Mucosa of stomach (tissue), 1 donor: Measurements from ENCODE around the gene SCN11A.

Experiments
- H3K27me3 ChIP-seq: one replicate; pipeline ENCODE4 v1.7.0; 2013; ENCODE audit warnings: mild to moderate bottlenecking, low read length; ENCODE audit not compliant: control insufficient read depth, insufficient read depth
- H3K36me3 ChIP-seq: one replicate; pipeline ENCODE4 v1.7.0; 2013; ENCODE audit warnings: low read length; ENCODE audit not compliant: control insufficient read depth, insufficient read depth
- H3K4me1 ChIP-seq: one replicate; pipeline ENCODE4 v1.7.0; 2013; ENCODE audit warnings: mild to moderate bottlenecking, low read length; ENCODE audit not compliant: control insufficient read depth, insufficient read depth
- H3K4me3 ChIP-seq: one replicate; pipeline ENCODE4 v1.7.0; 2013; ENCODE audit warnings: low read length
- H3K9ac ChIP-seq: one replicate; pipeline ENCODE4 v1.7.0; 2013; ENCODE audit warnings: mild to moderate bottlenecking, low read length, moderate library complexity
- H3K9me3 ChIP-seq: one replicate; pipeline ENCODE4 v1.7.0; 2013; ENCODE audit warnings: mild to moderate bottlenecking, low read length, moderate library complexity; ENCODE audit not compliant: control insufficient read depth
- donor health status: Pancreatic carcinoma.

Gene SCN11A

GRCh38 chr3:39051649-39052561, at the start of gene SCN11A, which contains the start of gene WDR48:
SCN11A (minus strand) TSS chr3:39051944; CDS start chr3:38950362, 101,582 bp downstream.
WDR48 (plus strand) TSS chr3:39052016; CDS start chr3:39052026, 10 bp downstream.
- no peaks in the 10 kb centered on the region for H3K4me1 ChIP-seq

GRCh38 chr3:39101022-39101689, 49.4 kb upstream of the SCN11A start:
- H3K4me1 ChIP-seq: peaks cover 25% of the 10 kb centered on the region
- H3K4me3 ChIP-seq: no peak overlapping the region
- H3K9me3 ChIP-seq: no peaks in the 10 kb centered on the region
- no peaks in the 10 kb centered on the region for H3K27me3 ChIP-seq
- H3K9ac ChIP-seq: no peak overlapping the region
- H3K36me3 ChIP-seq: peaks cover 42% of the 10 kb centered on the region

More at GRCh38 chr3:39051649-39052561, at the start of gene SCN11A, which contains the start of gene WDR48:
- no peaks in the 10 kb centered on the region for H3K9me3 ChIP-seq
- no peaks in the 10 kb centered on the region for H3K36me3 ChIP-seq
- H3K27me3 ChIP-seq: no peaks in the 10 kb centered on the region
- H3K9ac ChIP-seq: peak within 1 kb of the TSS; percentile 90
- H3K4me3 ChIP-seq: peak within 1 kb of the TSS; percentile 95

- Histone ChIP-seq H3K9ac (no peak overlapping the region), H3K4me1 (peaks cover 19% of the 10 kb centered on the region), H3K9me3 (no peaks in the 10 kb centered on the region), H3K36me3 (peaks cover 42% of the 10 kb centered on the region), H3K27me3 (no peaks in the 10 kb centered on the region), H3K4me3 (no peak overlapping the region)
Measured at GRCh38 chr3:39100500-39100886, 48.7 kb upstream of the SCN11A start.

- Histone ChIP-seq H3K4me3 (no peak overlapping the region), H3K36me3 (peaks cover 47% of the 10 kb centered on the region), H3K9ac (no peak overlapping the region), H3K4me1 (peaks cover 13% of the 10 kb centered on the region), H3K27me3 (no peaks in the 10 kb centered on the region), H3K9me3 (no peaks in the 10 kb centered on the region)
Measured at GRCh38 chr3:39099738-39100499, 48.2 kb upstream of the SCN11A start.

- H3K27me3 ChIP-seq: no peaks in the 10 kb centered on the region
- H3K9ac ChIP-seq: no peak overlapping the region
- peaks cover 50% of the 10 kb centered on the region for H3K36me3 ChIP-seq
- peaks cover 6% of the 10 kb centered on the region for H3K4me1 ChIP-seq
- no peaks in the 10 kb centered on the region for H3K9me3 ChIP-seq
- H3K4me3 ChIP-seq: no peak overlapping the region
Measured at GRCh38 chr3:39099242-39099641, 47.5 kb upstream of the SCN11A start.

GRCh38 chr3:39098473-39099000, 46.8 kb upstream of the SCN11A start:
- Histone ChIP-seq H3K27me3 (no peaks in the 10 kb centered on the region), H3K36me3 (peaks cover 50% of the 10 kb centered on the region), H3K9ac (no peak overlapping the region), H3K4me1 (no peaks in the 10 kb centered on the region), H3K4me3 (no peak overlapping the region), H3K9me3 (no peaks in the 10 kb centered on the region)

DNA sequence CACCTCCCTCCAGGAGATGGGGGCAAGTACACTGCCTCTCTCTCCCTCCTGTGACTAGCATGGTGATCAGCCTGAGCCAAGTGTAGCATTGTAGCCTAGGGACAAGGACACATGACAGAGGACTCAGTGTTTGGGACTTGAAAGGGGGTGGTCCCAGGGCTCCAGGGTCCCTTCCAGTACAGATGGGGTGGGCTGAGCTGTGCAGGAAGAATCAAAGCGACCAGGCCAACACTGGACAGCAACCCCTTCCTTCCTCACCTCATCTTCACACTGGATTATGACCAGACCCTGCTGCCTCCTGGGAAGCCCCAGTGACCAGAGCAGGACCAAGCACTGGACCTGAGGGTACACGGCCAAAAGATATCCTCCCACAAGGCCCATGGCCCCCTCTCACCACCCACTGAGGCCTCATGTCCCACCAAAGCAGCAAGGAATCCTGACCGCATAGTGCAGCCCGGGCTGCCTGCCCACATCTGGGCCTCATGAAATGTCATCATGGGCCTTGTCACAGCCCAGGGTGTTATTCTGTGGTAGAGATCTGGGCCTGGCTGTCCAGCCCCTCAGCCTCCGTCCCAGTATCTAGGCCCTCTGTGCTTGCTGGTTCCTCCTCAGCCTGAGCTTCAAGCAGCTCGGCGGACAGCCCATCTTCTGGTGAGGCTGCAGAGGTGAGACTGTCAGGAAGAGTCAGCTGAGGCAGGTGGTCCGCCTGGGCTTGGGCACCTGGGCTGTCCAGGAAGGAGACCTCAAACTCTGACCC, 46.1 kb upstream of the SCN11A start:
- H3K4me3 ChIP-seq: no peak overlapping the region
- H3K4me1 ChIP-seq: no peaks in the 10 kb centered on the region
- H3K36me3 ChIP-seq: peaks cover 50% of the 10 kb centered on the region
- no peaks in the 10 kb centered on the region for H3K27me3 ChIP-seq
- no peak overlapping the region for H3K9ac ChIP-seq
- H3K9me3 ChIP-seq: no peaks in the 10 kb centered on the region

GRCh38 chr3:39096775-39097174, 45.0 kb upstream of the SCN11A start:
- H3K9me3 ChIP-seq: no peaks in the 10 kb centered on the region
- H3K9ac ChIP-seq: no peak overlapping the region
- no peaks in the 10 kb centered on the region for H3K27me3 ChIP-seq
- H3K4me1 ChIP-seq: no peaks in the 10 kb centered on the region
- no peak overlapping the region for H3K4me3 ChIP-seq
- H3K36me3 ChIP-seq: peaks cover 50% of the 10 kb centered on the region

- no peaks in the 10 kb centered on the region for H3K9me3 ChIP-seq
Measured at GRCh38 chr3:39095778-39096177, 44.0 kb upstream of the SCN11A start.

GRCh38 chr3:39094851-39095677, 43.3 kb upstream of the SCN11A start:
- no peaks in the 10 kb centered on the region for H3K4me1 ChIP-seq
- peaks cover 41% of the 10 kb centered on the region for H3K36me3 ChIP-seq
- no peaks in the 10 kb centered on the region for H3K27me3 ChIP-seq
- no peak overlapping the region for H3K4me3 ChIP-seq
- H3K9me3 ChIP-seq: no peaks in the 10 kb centered on the region
- H3K9ac ChIP-seq: no peak overlapping the region

More at GRCh38 chr3:39095778-39096177, 44.0 kb upstream of the SCN11A start:
- Histone ChIP-seq H3K4me3 (no peak overlapping the region), H3K36me3 (peaks cover 47% of the 10 kb centered on the region), H3K9ac (no peak overlapping the region), H3K4me1 (no peaks in the 10 kb centered on the region), H3K27me3 (no peaks in the 10 kb centered on the region)
